ENCODE data around the gene ISG20L2. TPM values are rescaled to one million over a fixed set of nuclear protein-coding genes. Genes with fewer than 3 reads are reported as not detected.

ISG20L2 gene
- total and polyA plus RNA-seq, 4 donors: 11.7 to 26.9 (median 20.4) TPM

Other genes with a start within 250 kb of the ISG20L2 start
- 10 to 100 TPM; 82.1 to 95.8 TPM for gene MEF2D, start 228.0 kb downstream of the ISG20L2 start, total RNA-seq
- gene MEF2D, start 228.0 kb downstream of the ISG20L2 start, polyA plus RNA-seq: 10 to 100 TPM in 1 of 2 donors, 1 to 10 TPM in 1; 8.1 to 27.4 TPM
- 1 to 10 TPM in 1 of 2 donors, under 1 TPM in 1; 0.58 to 2.3 TPM for gene IQGAP3, start 156.2 kb downstream of the ISG20L2 start, total RNA-seq
- gene IQGAP3, start 156.2 kb downstream of the ISG20L2 start, polyA plus RNA-seq: under 1 TPM; 0.10 to 0.38 TPM
- gene TTC24, start 149.0 kb downstream of the ISG20L2 start, total RNA-seq: under 1 TPM in 1 of 2 donors, not detected in 1; 0.36 TPM
- not detected for gene TTC24, start 149.0 kb downstream of the ISG20L2 start, polyA plus RNA-seq
- 10 to 100 TPM; 41.5 to 46.0 TPM for gene NAXE, start 137.0 kb downstream of the ISG20L2 start, total RNA-seq
- 10 to 100 TPM; 67.7 to 69.4 TPM for gene NAXE, start 137.0 kb downstream of the ISG20L2 start, polyA plus RNA-seq
- gene GPATCH4, start 127.3 kb downstream of the ISG20L2 start, total RNA-seq: 10 to 100 TPM; 15.6 to 24.0 TPM
- 10 to 100 TPM; 12.2 to 22.4 TPM for gene GPATCH4, start 127.3 kb downstream of the ISG20L2 start, polyA plus RNA-seq
- gene HAPLN2, start 109.4 kb downstream of the ISG20L2 start, total RNA-seq: under 1 TPM; 0.39 to 0.94 TPM
- under 1 TPM in 1 of 2 donors, not detected in 1; 0.13 TPM for gene HAPLN2, start 109.4 kb downstream of the ISG20L2 start, polyA plus RNA-seq
- gene BCAN, start 86.6 kb downstream of the ISG20L2 start, total RNA-seq: under 1 TPM in 1 of 2 donors, not detected in 1; 0.36 TPM
- under 1 TPM in 1 of 2 donors, not detected in 1; 0.95 TPM for gene BCAN, start 86.6 kb downstream of the ISG20L2 start, polyA plus RNA-seq
- 10 to 100 TPM; 47.9 to 57.2 TPM for gene NES, start 51.4 kb downstream of the ISG20L2 start, total RNA-seq
- 1 to 10 TPM; 5.5 to 8.0 TPM for gene NES, start 51.4 kb downstream of the ISG20L2 start, polyA plus RNA-seq
- gene CRABP2, start 23.2 kb downstream of the ISG20L2 start, total RNA-seq: 10 to 100 TPM in 1 of 2 donors, 1 to 10 TPM in 1; 3.8 to 34.4 TPM
- gene CRABP2, start 23.2 kb downstream of the ISG20L2 start, polyA plus RNA-seq: 1 to 10 TPM; 6.5 to 7.8 TPM
- gene METTL25B, start 297 bp downstream of the ISG20L2 start, total RNA-seq: 10 to 100 TPM; 20.7 to 33.6 TPM
- gene METTL25B, start 297 bp downstream of the ISG20L2 start, polyA plus RNA-seq: 10 to 100 TPM; 24.2 to 46.2 TPM
- 10 to 100 TPM; 44.0 to 46.1 TPM for gene MRPL24, start 12.3 kb upstream of the ISG20L2 start, total RNA-seq
- gene MRPL24, start 12.3 kb upstream of the ISG20L2 start, polyA plus RNA-seq: 10 to 100 TPM; 68.5 to 73.1 TPM
- 100 to 1,000 TPM; 106 to 135 TPM for gene HDGF, start 22.9 kb upstream of the ISG20L2 start, total RNA-seq
- gene HDGF, start 22.9 kb upstream of the ISG20L2 start, polyA plus RNA-seq: 100 to 1,000 TPM in 1 of 2 donors, 10 to 100 TPM in 1; 94.9 to 126 TPM
- 10 to 100 TPM; 41.0 to 50.2 TPM for gene PRCC, start 38.8 kb upstream of the ISG20L2 start, total RNA-seq
- 10 to 100 TPM; 17.2 to 43.5 TPM for gene PRCC, start 38.8 kb upstream of the ISG20L2 start, polyA plus RNA-seq
- 1 to 10 TPM; 2.7 to 2.9 TPM for gene SH2D2A, start 88.1 kb upstream of the ISG20L2 start, total RNA-seq
- under 1 TPM in 1 of 2 donors, not detected in 1; 0.38 TPM for gene SH2D2A, start 88.1 kb upstream of the ISG20L2 start, polyA plus RNA-seq
- gene INSRR, start 130.4 kb upstream of the ISG20L2 start, total RNA-seq: under 1 TPM in 1 of 2 donors, not detected in 1; 0.51 TPM
- gene INSRR, start 130.4 kb upstream of the ISG20L2 start, polyA plus RNA-seq: not detected
- 1 to 10 TPM; 1.2 to 3.5 TPM for gene NTRK1, start 132.1 kb upstream of the ISG20L2 start, total RNA-seq
- gene NTRK1, start 132.1 kb upstream of the ISG20L2 start, polyA plus RNA-seq: under 1 TPM; 0.50 to 0.56 TPM
- 10 to 100 TPM; 17.4 to 32.9 TPM for gene PEAR1, start 165.0 kb upstream of the ISG20L2 start, total RNA-seq
- 10 to 100 TPM in 1 of 2 donors, 1 to 10 TPM in 1; 5.6 to 46.6 TPM for gene PEAR1, start 165.0 kb upstream of the ISG20L2 start, polyA plus RNA-seq
- 1 to 10 TPM in 1 of 2 donors, under 1 TPM in 1; 0.42 to 1.3 TPM for gene LRRC71, start 191.9 kb upstream of the ISG20L2 start, total RNA-seq
- gene LRRC71, start 191.9 kb upstream of the ISG20L2 start, polyA plus RNA-seq: 1 to 10 TPM in 1 of 2 donors, not detected in 1; 2.4 TPM

Data from aorta (tissue), 4 donors.